ENCODE measurements around the gene PLEKHA7. TPM values are rescaled to one million over a fixed set of nuclear protein-coding genes. Genes with fewer than 3 reads are reported as not detected.

PLEKHA7 gene
- total RNA-seq, 6 donors from 2014 or later = 27.5 to 87.0 (median 48.6) TPM

GRCh38 chr11:16807306-16807705, 206.9 kb downstream of the PLEKHA7 start:
- Histone ChIP-seq H3K4me1 (peaks cover 15 to 41% (median 24%) of the 10 kb centered on the region in 4 donors), H3K27ac (peak overlapping the region in 3 of 4 donors; percentile 9 to 48 (median 42)), H3K4me3 (no peak overlapping the region), H3K9me3 (no peaks in the 10 kb centered on the region), H3K36me3 (peaks cover 0 to 2% (median 0%) of the 10 kb centered on the region in 4 donors), H3K27me3 (no peaks in the 10 kb centered on the region)
- WGBS, 2 donors = 69 to 72% methylated on average over 3 of the region's 3 CpGs
- ATAC-seq (ENCODE audit: low FRiP score in 2 of 2) = peak in 1 of 2 donors; percentile 43
- no peak for DNase-seq
- peak in 1 of 4 donors; percentile 16 for TF ChIP-seq POLR2A (IDR thresholded peaks at IDR 0.05)
- no peak for TF ChIP-seq CTCF (IDR thresholded peaks at IDR 0.05)

DNA sequence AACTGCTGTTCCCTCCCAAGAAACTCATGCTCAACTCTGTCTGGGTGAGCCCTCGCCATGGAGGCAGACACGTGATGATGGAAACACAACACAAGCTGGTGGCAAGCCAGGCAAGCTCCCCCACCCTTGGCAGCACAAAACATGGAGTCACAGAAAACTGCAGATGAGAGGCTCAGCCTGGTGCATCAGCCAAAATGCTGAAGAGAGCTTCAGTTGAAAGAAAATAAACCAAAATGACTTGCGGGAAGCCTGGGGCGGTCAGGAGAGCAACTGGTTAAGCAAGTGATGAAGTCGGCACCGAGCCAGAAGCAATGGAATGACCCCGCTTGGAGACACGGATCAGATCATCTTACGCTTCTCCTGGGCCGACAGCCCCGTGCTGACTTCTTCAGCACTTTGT, 207.4 kb downstream of the PLEKHA7 start:
- Histone ChIP-seq H3K27ac (peak overlapping the region; percentile 9 to 48 (median 30)), H3K9me3 (no peaks in the 10 kb centered on the region), H3K4me1 (peaks cover 15 to 41% (median 24%) of the 10 kb centered on the region in 4 donors), H3K27me3 (no peaks in the 10 kb centered on the region), H3K36me3 (peaks cover 0 to 5% (median 0%) of the 10 kb centered on the region in 4 donors), H3K4me3 (no peak overlapping the region)
- WGBS, 2 donors = 41 to 67% methylated on average over 11 of the region's 11 CpGs
- DNase-seq (no peak), ATAC-seq (ENCODE audit: low FRiP score in 2 of 2) (no peak)
- TF ChIP-seq POLR2A (IDR thresholded peaks at IDR 0.05) (no peak), POLR2AphosphoS5 (IDR thresholded peaks at IDR 0.05) (no peak), CTCF (IDR thresholded peaks at IDR 0.05) (no peak), EP300 (IDR thresholded peaks at IDR 0.05) (no peak)

DNA sequence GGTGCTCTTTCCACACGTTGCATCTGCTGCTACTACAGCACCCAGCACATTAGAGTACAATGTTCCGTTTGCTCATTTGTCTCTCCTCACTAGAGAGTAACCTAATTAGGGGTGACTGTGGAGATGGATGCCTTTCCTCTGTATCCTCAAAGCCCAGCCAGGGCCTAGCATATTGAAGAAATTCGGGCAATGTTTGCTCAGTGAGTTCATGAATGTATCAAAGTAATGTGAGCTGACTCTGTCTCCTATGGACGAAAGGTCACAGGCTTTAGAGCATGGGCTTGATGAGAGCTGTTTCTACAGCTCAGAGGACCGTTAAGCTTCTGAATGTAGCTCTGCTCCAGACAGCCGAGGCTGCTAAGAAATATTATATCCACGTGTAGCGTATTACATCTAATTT, 208.3 kb downstream of the PLEKHA7 start:
- DNase-seq (no peak), ATAC-seq (ENCODE audit: low FRiP score in 2 of 2) (no peak)
- TF ChIP-seq CTCF (IDR thresholded peaks at IDR 0.05) (no peak), POLR2AphosphoS5 (IDR thresholded peaks at IDR 0.05) (no peak), EP300 (IDR thresholded peaks at IDR 0.05) (no peak), POLR2A (IDR thresholded peaks at IDR 0.05) (no peak)
- Histone ChIP-seq H3K27me3 (no peaks in the 10 kb centered on the region), H3K4me1 (peaks cover 15 to 41% (median 24%) of the 10 kb centered on the region in 4 donors), H3K4me3 (no peak overlapping the region), H3K27ac (peak overlapping the region in 1 of 4 donors; percentile 42), H3K9me3 (no peaks in the 10 kb centered on the region), H3K36me3 (peaks cover 0 to 5% (median 2%) of the 10 kb centered on the region in 4 donors)
- WGBS, 2 donors = 81 to 86% methylated on average over 8 of the region's 8 CpGs

GRCh38 chr11:16804104-16804947, 209.9 kb downstream of the PLEKHA7 start:
- H3K4me1 ChIP-seq = peaks cover 15 to 35% (median 21%) of the 10 kb centered on the region in 4 donors
- 36 to 42% methylated on average over 6 to 7 of the region's 7 CpGs for WGBS, 2 donors
- peak in 1 of 2 donors; percentile 7 for ATAC-seq (ENCODE audit: low FRiP score in 2 of 2)
- peak overlapping the region in 3 of 4 donors; percentile 10 to 35 (median 18) for H3K27ac ChIP-seq
- H3K9me3 ChIP-seq = no peaks in the 10 kb centered on the region
- H3K36me3 ChIP-seq = peaks cover 0 to 5% (median 2%) of the 10 kb centered on the region in 4 donors
- no peak for DNase-seq
- H3K4me3 ChIP-seq = no peak overlapping the region
- no peaks in the 10 kb centered on the region for H3K27me3 ChIP-seq
- TF ChIP-seq CTCF (IDR thresholded peaks at IDR 0.05) (no peak), POLR2AphosphoS5 (IDR thresholded peaks at IDR 0.05) (peak in 1 of 2 donors; percentile 13), POLR2A (IDR thresholded peaks at IDR 0.05) (no peak), EP300 (IDR thresholded peaks at IDR 0.05) (peak in 1 of 4 donors; percentile 67)

Measured in upper lobe of left lung (tissue), 6 donors.